Fibroblast of the conjunctiva (primary cell): ENCODE results near the gene OR2M4.
"Not testable (repeated sequence)": the region's sequence is repeated elsewhere in the genome, so short reads cannot be mapped to it uniquely, and the experiment has no call there.

ENCODE experiments used
- DNase-seq: peaks from one replicate; pipeline ENCODE4 v3.0.0-alpha.2; 2010; ENCODE audit warnings: low read depth

Gene OR2M4, protein sequence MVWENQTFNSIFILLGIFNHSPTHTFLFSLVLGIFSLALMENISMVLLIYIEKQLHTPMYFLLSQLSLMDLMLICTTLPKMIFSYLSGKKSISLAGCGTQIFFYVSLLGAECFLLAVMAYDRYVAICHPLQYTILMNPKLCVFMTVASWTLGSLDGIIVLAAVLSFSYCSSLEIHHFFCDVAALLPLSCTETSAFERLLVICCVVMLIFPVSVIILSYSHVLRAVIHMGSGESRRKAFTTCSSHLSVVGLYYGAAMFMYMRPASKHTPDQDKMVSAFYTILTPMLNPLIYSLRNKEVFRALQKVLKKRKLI

DNA sequence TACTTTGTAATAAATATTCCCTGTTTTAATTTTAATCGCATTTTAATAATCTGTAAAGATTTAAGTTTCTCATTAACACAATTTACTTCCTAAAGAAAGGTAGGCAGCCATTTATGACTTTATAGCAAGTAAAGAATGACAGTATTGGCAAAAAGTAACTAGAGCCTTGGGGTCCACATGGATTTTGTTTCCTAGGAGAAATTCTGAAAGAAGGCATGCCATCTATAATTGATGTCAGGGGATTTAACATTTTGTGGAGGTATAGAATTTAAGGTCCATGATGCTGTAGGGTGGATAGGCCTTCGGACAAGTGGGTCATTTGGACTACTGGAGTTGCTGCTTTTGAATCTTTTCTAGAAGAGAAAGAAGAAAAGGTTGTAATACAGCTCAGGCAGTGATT lies at the start of gene OR2M4:
TSS of gene OR2M4 (plus strand) at position 301 of the 400 bp plus-strand sequence. CDS start 7,512 bp downstream, outside the sequence.
- DNase-seq = no peak

DNA sequence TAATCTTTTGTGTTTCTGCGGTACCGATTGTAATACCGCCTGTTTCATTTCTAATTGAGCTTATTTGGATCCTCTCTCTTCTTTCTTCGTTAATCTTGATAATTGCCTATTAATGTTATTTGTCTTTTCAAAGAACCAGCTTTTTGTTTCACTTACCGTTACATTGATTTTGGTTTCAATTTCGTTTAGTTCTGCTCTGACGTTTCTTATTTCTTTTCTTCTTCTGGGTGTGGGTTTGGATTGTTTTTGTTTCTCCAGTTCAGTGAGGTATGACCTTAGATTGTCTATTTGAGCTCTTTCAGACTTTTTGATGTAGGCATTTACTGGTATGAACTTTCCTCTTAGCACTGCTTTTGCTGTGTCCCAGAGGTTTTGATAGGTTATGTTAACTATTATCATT lies 47.2 kb upstream of the OR2M4 start:
- no peak for DNase-seq

DNA sequence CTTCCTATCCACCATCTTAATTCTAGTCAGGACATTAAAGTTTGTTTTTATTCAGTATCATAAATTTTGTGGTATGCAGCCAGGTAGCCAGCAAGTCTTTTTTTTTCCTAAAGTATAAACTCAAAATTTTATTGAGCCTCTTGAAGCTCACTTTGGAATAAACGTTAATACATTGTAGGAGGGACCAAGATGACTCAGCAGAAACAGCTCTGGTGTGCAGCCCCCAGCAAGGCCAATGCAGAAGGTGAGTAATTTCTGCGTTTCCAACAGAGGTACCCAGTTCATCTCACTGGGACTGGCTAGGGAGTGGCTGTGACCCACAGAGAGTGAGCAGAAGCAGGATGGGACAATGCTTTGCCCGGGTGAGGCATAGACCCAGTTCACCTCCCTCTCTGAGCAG lies 43.9 kb upstream of the OR2M4 start:
- no peak for DNase-seq

DNA sequence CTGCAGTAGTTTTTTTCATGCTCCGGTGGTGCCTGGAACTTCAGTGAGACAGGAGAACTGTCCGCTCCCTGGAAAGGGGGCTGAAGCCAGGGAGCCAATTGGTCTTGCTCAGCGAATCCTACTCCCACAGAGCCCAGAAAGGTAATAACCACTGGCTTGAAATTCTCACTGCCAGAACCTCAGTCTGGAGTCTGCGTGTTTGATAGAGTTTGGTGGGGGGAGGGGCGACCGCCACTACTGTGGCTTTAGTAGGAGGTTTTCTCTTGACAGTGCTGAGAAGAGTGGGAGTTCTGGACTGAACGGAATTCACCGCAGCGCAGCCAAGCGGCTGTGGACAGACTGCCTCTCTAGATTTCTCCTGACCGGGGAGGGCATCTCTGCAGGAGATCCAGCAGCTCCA lies 42.2 kb upstream of the OR2M4 start:
- no peak for DNase-seq

DNA sequence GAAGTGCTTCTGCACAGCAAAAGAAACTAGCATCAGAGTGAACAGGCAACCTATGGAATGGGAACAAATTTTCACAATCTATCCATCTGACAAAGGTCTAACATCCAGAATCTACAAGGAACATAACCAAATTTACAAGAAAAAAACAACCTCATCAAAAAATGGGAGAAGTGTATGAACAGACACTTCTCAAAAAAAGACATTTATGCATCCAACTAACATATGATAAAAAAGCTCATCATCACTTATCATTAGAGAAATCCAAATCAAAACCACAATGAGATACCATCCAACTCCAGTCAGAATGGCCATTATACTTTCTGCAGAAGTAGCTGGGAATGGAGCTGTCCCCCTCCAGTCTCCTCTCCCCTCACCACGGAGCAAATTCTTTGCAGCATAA lies 37.1 kb upstream of the OR2M4 start:
- no peak for DNase-seq

DNA sequence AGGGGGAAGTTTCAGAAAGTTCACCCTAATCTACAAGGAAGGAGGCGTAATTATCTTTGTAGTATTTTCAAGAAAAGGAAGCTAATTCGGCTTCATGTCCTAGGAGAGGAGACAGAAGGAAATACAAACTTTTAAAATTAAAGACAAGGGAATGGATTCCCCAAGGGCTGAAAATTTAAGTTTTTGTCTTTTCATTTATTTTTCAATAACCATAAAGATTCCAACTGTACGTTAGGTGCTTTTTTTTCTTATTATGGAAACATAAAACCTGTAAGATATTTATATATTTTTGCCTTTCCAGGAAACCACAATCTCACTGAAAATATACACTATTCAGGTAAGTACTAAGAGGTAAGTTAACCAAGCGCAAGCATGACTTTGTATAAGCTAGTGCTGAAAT lies 34.3 kb upstream of the OR2M4 start, which contains the start of gene OR2M3:
TSS of gene OR2M3 (plus strand) at position 301 of the 400 bp plus-strand sequence. CDS start 5,803 bp downstream, outside the sequence.
- no peak for DNase-seq

DNA sequence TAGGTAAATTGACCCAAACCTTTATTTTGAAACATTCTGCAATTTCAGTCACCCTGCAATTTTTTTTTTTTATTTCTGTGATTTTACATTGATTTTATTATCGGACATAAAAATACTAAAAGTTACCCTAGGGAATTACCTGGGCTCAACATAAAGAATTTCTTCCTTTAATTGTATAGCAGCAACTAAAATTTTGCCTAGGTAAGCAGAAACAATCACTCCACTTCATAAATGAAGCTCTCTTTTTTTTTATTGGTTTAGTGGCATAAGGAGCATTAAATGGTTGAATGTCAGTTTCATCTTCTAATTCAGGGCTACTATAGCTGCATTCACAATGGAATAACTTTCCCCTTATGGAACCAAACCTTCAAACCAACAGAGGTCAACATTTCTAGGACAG lies 15.3 kb upstream of the OR2M4 start:
- no peak for DNase-seq

DNA sequence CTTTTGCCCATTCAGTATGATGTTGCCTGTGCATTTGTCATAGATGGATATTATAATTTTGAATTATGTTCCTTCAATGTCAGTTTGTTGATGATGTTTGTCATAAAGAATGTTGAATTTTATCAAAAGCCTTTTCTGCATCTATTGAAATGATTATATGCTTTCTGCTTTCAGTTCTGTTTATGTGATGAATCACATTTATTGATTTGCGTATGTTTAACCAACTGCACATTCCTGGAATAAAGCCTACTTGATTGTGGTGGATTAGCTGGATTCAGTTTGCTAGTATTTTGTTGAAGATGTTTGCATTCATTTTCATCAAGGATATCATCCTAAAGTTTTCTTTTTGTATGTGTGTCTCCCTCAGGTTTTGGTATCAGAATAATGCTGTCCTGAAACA lies 5.7 kb upstream of the OR2M4 start:
- DNase-seq = no peak

DNA sequence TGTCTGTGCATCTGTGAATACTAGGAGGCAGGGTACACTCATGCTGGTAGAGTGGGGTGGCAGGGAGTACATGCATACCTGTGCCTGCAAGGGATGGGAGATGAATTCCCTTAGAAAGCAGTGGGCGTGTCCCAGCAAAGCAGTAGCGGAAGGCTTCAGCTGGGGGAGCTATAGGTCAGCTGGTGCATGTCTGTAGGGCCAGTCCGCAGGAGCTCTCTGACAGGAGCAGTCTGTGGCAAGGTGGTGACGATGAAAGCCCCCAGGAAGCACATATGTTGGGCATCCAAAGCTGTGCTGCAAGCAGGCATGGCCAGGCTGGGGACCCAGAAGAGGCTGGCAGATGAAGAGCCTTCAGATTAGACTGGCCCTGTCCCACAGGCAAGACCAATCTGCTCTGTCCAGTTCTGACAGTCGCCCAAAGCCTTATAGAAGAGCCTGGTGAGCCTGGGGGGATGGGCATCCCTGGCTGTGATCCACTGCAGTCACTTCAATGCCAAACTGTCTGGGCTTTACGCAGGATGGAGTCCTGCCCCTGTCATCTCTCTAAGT lies 1.8 kb upstream of the OR2M4 start:
- DNase-seq = no peak

DNA sequence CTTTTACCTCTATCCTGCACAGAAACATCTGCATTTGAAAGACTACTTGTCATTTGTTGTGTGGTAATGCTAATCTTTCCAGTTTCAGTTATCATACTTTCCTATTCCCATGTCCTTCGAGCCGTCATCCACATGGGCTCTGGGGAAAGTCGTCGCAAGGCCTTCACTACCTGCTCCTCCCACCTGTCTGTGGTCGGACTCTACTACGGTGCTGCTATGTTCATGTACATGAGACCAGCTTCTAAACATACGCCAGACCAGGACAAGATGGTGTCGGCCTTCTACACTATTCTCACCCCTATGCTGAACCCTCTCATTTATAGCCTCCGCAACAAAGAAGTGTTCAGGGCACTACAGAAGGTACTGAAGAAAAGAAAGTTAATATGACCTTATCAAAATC lies 8.3 kb downstream of the OR2M4 start:
- no peak for DNase-seq

DNA sequence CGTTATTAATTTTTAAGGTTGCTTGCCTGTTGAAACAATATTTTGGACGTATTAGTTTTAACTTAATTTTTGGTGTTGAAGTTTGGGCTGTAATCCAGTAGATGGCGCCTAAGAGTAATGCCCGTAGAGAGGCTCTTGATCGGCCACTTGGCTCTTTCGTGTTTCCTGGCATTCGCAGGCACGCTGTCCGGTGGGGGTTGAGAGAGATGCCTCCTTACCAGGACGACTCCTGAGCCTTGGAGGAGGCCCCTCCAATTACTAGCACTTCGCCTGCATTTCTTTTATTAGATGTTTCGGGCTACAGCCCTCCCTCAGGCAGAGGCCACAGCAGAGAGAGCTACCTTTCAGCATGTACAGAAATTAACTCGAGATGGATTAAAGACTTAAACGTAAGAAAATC lies 12.0 kb downstream of the OR2M4 start:
- DNase-seq = no peak

DNA sequence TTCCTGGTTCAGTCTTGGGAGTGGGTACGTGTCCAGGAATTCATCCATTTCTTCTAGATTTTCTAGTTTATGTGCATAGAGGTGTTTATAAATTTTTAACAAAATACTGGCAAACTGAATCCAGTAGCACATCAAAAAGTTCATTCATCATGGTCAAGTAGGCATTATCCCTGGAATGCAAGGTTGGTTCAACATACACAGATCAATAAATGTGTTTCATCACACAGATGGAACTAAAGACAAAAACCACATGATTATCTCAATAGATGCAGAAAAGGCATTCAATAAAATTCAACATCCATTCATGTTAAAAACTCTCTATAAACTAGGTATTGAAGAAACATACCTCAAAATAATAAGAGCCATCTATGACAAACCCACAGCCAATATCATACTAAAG lies 28.1 kb downstream of the OR2M4 start:
- DNase-seq = not testable (repeated sequence)

DNA sequence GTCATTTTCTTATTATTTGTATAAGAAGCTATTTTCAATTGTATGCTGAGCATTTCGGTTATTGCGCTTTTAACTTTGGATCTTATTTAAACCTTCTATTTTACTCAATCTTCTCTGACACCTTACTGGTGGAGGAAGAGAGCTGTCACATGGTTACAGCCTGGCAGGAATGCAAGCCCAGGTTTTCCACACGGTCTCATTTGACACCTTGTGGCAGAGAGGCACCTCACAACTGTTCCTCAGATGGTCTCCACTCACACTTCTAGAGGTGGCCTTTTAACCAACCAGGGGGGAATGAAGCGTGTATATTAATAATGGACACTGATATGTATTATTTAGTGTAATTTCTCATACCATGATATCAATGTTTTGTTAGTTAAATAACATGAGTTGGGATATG lies 37.0 kb downstream of the OR2M4 start:
- DNase-seq = no peak

DNA sequence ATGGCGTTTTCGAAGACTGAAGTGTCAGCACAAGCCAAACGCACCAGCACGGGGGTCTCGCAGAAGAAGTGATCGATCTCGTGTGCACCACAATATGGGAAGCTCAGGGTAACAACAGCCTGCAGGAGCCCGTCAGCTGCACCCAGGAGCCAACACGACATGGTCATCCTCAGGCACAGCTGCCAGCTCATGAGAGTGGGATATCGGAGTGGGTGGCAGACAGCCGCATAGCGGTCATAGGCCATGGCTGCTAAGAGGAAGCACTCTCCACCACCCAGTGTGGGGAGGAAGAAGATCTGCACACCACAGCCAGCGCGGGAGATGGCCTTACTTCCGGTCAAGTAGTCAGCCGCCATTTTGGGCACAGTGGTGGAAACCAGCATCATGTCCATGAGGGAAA lies 42.0 kb downstream of the OR2M4 start:
- not testable (repeated sequence) for DNase-seq

DNA sequence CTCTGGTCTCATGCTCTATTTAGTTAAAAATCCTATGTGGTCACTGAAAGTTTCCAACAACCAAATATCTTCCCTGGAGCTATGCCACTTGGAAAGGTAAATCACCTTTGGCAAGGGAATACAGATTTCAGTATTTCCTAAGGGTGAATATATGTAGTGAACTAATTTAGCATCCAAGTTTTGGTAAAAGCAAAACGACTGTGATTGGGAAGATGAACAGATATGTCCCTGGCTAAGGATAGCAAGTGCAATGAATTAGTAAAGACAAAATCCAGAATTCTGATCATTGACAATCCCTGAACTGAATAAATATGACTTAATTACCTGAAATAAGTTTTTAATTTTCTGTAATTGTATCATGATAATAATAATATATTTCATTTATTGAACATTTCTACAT lies 46.7 kb downstream of the OR2M4 start, which contains the start of gene OR2T33:
TSS of gene OR2T33 (minus strand) at position 101 of the 400 bp plus-strand sequence. CDS start 4,162 bp downstream, outside the sequence.
- DNase-seq = no peak

DNA sequence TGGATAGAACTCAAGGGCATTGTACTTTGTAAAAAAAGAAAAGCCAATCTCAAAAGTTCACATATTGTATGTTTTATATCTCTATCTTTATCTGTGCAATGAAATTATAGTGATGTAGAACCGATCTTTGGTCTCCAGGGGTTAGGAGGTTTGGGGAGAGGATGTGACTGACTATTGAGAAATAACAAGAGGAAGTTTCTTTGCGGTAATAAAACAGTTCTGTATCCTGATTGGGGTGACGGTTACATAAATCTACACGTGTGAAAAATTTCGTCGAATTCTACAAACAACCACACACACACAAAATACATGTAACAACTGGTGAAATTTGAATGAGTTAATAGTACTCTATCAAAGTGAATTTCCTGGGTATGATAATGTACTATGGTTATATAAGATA lies 57.2 kb downstream of the OR2M4 start:
- DNase-seq = no peak
